Activated CD4-positive, alpha-beta T cell treated with anti-CD3 and anti-CD28 coated beads for 4 hours (primary cell): Measurements from ENCODE around the gene RARRES2.

Experiments used
- DNase-seq, 2 donors: peaks; one replicate each; pipeline ENCODE4 v3.0.0-alpha.2; 2020

The RARRES2 gene

GRCh38 chr7:150375662-150376521 is 34.5 kb upstream of the RARRES2 start:
- DNase-seq: peak; percentile 56 to 63

DNA sequence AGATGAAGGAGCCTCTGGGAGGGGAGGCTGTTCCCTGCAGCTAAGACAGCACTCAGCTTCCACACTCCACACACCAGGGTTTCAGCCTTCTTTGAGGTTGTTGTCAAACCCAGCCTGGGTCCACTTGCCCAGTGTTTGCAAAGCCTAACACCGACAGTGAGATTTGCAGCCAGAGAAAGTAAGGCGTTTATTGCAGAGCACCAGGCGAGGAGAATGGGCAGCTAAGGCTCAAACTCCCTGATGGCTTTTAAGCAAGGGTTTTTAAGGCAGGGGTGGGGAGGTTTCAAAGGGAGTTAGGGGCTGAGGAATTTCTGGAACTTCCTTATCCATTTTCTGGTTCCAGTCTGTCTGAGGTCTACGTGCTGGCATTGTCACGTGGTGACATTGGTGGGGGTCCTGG is 33.0 kb upstream of the RARRES2 start:
- DNase-seq: no peak

- DNase-seq: no peak
Observed at GRCh38 chr7:150374026-150374425, 32.6 kb upstream of the RARRES2 start.

- DNase-seq: no peak
Observed at GRCh38 chr7:150373049-150373801, 31.8 kb upstream of the RARRES2 start.

DNA sequence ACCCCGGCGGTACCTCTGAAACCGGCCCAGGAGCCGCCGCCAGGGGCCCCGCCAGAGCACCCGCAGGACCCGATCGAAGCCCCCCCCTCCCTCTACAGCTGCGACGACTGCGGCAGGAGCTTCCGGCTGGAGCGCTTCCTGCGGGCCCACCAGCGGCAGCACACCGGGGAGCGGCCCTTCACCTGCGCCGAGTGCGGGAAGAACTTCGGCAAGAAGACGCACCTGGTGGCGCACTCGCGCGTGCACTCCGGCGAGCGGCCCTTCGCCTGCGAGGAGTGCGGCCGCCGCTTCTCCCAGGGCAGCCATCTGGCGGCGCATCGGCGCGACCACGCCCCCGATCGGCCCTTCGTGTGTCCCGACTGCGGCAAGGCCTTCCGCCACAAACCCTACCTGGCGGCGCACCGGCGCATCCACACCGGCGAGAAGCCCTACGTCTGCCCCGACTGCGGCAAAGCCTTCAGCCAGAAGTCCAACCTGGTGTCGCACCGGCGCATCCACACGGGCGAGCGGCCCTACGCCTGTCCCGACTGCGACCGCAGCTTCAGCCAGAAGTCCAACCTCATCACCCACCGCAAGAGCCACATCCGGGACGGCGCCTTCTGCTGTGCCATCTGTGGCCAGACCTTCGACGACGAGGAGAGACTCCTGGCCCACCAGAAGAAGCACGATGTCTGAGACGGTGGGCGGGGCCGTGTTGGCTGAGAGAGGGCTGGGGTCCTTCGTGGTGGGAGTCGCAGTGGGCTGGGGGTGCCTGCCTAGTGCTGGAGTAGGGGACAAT is 31.0 kb upstream of the RARRES2 start:
- DNase-seq: no peak

- no peak for DNase-seq
Observed at GRCh38 chr7:150371996-150372270, 30.5 kb upstream of the RARRES2 start.

DNA sequence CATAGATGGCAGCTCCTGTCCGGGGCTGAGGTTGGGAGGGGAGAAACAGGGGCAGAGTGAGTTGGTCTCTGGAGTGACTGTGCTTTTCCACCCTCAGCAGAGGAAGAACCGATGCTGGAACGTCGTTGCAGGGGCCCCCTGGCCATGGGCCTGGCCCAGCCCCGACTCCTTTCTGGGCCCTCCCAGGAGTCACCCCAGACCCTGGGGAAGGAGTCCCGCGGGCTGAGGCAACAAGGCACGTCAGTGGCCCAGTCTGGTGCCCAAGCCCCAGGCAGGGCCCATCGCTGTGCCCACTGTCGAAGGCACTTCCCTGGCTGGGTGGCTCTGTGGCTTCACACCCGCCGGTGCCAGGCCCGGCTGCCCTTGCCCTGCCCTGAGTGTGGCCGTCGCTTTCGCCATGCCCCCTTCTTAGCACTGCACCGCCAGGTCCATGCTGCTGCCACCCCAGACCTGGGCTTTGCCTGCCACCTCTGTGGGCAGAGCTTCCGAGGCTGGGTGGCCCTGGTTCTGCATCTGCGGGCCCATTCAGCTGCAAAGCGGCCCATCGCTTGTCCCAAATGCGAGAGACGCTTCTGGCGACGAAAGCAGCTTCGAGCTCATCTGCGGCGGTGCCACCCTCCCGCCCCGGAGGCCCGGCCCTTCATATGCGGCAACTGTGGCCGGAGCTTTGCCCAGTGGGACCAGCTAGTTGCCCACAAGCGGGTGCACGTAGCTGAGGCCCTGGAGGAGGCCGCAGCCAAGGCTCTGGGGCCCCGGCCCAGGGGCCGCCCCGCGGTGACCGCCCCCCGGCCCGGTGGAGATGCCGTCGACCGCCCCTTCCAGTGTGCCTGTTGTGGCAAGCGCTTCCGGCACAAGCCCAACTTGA is 29.9 kb upstream of the RARRES2 start:
- DNase-seq: no peak

DNA sequence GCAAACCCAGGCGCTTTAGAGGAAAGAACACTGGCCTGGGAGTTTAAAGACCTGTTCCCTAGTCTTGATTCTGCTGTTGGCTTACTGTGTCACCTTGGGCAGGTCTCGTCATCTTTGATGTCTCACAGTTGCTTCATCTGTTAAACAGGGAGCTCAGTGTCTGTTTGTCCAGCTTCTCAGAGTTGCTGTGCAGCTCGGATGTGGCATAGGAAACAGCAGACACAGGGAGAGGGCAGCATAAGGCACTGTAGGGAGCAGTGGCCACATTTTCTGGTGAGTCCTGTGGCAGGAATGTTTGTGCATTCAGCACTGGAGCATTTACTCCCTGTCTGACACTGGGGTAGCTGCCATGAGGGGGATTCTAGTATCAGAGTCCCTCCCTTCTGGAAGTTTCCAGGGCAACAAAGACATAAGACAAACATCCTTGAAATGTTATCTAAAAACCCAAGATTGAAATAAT is 29.2 kb upstream of the RARRES2 start:
- no peak for DNase-seq

- DNase-seq: no peak
Observed at GRCh38 chr7:150369748-150370501, 28.5 kb upstream of the RARRES2 start.

- peak; percentile 75 to 85 for DNase-seq
Observed at GRCh38 chr7:150368884-150369747, 27.7 kb upstream of the RARRES2 start.

- peak; percentile 75 to 82 for DNase-seq
Observed at GRCh38 chr7:150368096-150368883, 26.9 kb upstream of the RARRES2 start, which contains the start of gene REPIN1. Gene REPIN1, plus strand, starts transcription at chr7:150368822. Its CDS starts 890 bp downstream, at chr7:150369712.

- DNase-seq: no peak
Observed at GRCh38 chr7:150367677-150368095, 26.3 kb upstream of the RARRES2 start.

- DNase-seq: no peak
Observed at GRCh38 chr7:150365673-150366398, 24.4 kb upstream of the RARRES2 start.

- DNase-seq: no peak
Observed at GRCh38 chr7:150365194-150365593, 23.8 kb upstream of the RARRES2 start.

DNA sequence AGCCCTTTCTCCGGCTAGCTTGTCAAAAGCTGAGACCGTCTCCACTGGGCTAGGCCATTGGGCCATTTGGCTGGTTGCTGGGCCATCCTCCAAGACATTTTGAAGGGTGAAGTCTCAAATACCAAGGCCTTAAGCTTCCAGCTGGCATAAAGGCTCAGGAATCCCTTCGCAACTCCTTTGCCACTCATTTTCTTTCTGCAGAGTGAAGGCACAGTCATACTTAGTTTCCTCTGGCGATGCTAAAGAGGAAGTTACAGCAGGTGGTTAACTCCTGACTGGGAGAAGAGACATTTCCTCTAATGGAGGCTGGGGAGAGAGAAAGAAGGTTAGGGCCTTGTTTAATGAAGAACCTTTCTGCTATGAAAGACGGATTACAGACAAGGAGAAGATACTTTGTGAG is 22.4 kb upstream of the RARRES2 start:
- no peak for DNase-seq

DNA sequence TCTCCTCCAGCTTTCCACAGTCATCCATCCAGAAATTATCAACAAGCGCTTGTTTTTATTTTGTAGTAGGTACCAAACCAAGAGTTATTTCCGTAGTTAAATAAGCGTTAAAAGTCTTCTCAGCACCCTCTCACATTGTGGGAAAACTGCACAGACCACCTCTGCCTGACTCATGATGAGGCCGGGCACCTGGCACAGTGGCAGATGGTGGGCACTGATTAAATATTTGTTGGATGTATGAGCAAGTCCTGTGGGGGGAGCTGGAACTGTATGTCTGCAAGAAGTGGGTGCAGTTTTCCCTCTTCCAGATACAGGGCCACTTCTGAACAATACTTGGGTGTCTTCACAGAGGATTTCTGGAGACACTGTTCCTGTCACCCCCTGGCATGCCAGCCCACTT is 21.9 kb upstream of the RARRES2 start:
- DNase-seq: no peak

GRCh38 chr7:150361807-150362621 is 20.6 kb upstream of the RARRES2 start:
- no peak for DNase-seq

GRCh38 chr7:150361402-150361801 is 20.0 kb upstream of the RARRES2 start:
- no peak for DNase-seq
